A549 treated with RU486 at 1 μM for 4 hours (cell line): ENCODE data around the gene CFAP20. TPM values are rescaled to one million over a fixed set of nuclear protein-coding genes. Genes with fewer than 3 reads are reported as not detected.

Experiments
- total RNA-seq: library from RNA; stranded (reverse); fragments of 200-300 nt; extraction: Qiagen RNA extraction; gene quantifications from 5 replicates; pipeline ENCODE4 v1.2.3, GENCODE V29; 2022; ENCODE audit warnings: low read depth

Gene CFAP20
- 54.3 to 61.3 TPM (median 57.0 TPM) in 5 replicates for total RNA-seq

GRCh38 chr16:58129097-58129936, at the start of gene CFAP20:
Gene CFAP20, minus strand, starts transcription at chr16:58129381. Its CDS starts 266 bp downstream, at chr16:58129115.

Other genes starting within 250 kb of the CFAP20 start
- 0.07 to 0.25 TPM (median 0.13 TPM) in 5 replicates for gene CNGB1, start 158.3 kb downstream of the CFAP20 start, total RNA-seq
- gene ZNF319, start 128.7 kb downstream of the CFAP20 start, total RNA-seq = 10.0 to 19.6 TPM (median 15.4 TPM) in 5 replicates
- 84.1 to 99.9 TPM (median 92.9 TPM) in 5 replicates for gene USB1, start 128.0 kb downstream of the CFAP20 start, total RNA-seq
- 14.1 to 22.2 TPM (median 20.4 TPM) in 5 replicates for gene MMP15, start 103.6 kb downstream of the CFAP20 start, total RNA-seq
- 53.1 to 67.8 TPM (median 56.1 TPM) in 5 replicates for gene CSNK2A2, start 68.7 kb upstream of the CFAP20 start, total RNA-seq
- gene PRSS54, start 165.6 kb upstream of the CFAP20 start, total RNA-seq = not detected in 5 replicates